Measurements from ENCODE around the gene DLG2.
"Not testable (repeated sequence)": the region's sequence is repeated elsewhere in the genome, so short reads cannot be mapped to it uniquely, and the experiment has no call there.

DLG2 gene

DNA sequence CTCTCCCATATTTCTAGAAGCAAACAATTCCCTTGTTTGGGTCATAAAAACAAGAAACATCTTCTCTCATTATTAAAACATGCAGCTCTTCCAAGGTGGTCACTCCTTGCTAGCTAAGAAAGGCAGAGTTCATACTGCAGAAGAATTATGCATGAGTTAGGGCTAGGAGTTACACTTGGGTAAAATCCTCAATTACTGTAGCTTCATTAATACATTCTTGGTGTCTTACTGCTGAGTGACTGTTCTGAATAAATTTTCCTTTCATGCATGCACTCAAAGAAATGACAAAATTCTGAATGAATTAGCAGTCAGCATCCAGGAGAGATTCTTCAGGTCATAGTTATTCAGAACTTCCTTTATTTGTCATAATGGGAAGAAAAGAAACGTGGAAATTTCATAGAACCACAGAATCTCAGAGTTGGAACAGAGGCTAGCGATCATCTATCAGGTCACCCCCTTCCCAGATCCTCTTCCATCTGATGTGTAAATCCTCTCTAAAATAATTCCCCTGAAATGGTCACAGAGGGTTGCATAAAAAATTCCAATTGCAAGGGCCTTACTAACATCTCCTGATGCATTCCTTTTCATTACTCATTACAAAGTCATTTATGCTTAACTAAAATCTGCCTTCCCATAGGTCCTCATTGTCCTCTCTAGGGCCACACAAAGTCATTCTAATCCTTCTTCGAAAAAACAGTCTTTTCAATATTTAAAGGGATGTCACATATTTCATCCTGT is 771.5 kb downstream of the DLG2 start:
- TF ChIP-seq, protein P1, sequence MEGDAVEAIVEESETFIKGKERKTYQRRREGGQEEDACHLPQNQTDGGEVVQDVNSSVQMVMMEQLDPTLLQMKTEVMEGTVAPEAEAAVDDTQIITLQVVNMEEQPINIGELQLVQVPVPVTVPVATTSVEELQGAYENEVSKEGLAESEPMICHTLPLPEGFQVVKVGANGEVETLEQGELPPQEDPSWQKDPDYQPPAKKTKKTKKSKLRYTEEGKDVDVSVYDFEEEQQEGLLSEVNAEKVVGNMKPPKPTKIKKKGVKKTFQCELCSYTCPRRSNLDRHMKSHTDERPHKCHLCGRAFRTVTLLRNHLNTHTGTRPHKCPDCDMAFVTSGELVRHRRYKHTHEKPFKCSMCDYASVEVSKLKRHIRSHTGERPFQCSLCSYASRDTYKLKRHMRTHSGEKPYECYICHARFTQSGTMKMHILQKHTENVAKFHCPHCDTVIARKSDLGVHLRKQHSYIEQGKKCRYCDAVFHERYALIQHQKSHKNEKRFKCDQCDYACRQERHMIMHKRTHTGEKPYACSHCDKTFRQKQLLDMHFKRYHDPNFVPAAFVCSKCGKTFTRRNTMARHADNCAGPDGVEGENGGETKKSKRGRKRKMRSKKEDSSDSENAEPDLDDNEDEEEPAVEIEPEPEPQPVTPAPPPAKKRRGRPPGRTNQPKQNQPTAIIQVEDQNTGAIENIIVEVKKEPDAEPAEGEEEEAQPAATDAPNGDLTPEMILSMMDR (IDR thresholded peaks at IDR 0.05; ENCODE audit: low read depth, low read length, missing control alignments) = no peak
- H3K4me3 ChIP-seq (ENCODE audit: low read depth, low read length) = no peak overlapping the region
- DNase-seq (ENCODE audit: low read depth) = no peak

DNA sequence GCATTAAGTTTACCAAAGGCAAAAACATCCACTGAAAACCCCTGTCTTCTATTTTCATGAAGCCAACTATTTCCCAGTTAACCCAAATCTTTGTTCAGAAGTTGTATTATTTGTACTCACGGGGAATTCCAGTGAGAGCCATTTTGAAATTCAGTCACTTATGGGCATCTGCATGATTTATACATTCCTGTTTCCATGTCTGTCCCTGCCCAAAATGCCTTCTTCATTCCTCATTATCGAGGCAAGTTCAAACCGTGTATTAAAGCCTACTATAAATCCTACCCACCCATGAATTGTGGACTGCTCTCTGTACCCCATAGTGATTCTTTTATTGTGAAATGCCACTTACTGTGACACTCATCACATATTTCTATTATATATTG is 772.7 kb downstream of the DLG2 start:
- no peak overlapping the region for H3K4me3 ChIP-seq (ENCODE audit: low read depth, low read length)
- TF ChIP-seq, protein P1 (IDR thresholded peaks at IDR 0.05; ENCODE audit: low read depth, low read length, missing control alignments) = no peak
- no peak for DNase-seq (ENCODE audit: low read depth)

DNA sequence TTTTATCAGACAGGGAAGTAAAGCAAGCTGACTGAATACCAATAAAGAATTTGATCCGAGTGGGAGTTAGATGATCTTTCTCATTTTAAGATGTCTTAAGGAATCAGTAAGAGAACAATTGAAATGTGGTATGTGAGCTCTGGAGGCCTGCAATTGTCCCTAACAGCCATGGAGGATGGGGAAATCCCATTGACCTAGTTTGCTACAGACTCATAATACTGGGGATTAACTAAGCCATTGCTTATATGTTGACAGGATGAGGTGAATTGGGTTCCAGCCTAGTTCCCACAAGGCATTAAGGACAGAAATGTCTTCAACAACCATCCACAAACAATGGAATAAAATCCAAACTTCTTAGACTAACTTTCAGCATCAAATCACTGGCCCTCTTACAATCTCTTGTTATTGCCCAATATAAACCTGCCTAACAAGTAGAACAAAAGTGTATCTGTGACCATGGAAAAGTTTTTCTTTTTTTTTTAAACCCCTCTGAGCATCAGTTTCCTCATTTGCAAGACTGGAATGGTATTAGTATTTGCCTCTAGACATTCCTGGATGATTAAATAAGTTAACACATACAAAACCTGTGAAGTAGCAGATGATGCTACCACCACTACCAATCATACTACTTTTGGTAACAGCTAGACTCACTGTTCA is 773.2 kb downstream of the DLG2 start:
- TF ChIP-seq, protein P1 (IDR thresholded peaks at IDR 0.05; ENCODE audit: low read depth, low read length, missing control alignments) = no peak
- no peak for DNase-seq (ENCODE audit: low read depth)
- no peak overlapping the region for H3K4me3 ChIP-seq (ENCODE audit: low read depth, low read length)

GRCh38 chr11:84847842-84848241 is 779.3 kb downstream of the DLG2 start:
- TF ChIP-seq, protein P1 (IDR thresholded peaks at IDR 0.05; ENCODE audit: low read depth, low read length, missing control alignments) = no peak
- DNase-seq (ENCODE audit: low read depth) = no peak

GRCh38 chr11:84840201-84840600 is 786.9 kb downstream of the DLG2 start:
- H3K4me3 ChIP-seq (ENCODE audit: low read depth, low read length); DNase-seq (ENCODE audit: low read depth): not testable (repeated sequence)

More at GRCh38 chr11:84847842-84848241, 779.3 kb downstream of the DLG2 start:
- H3K4me3 ChIP-seq (ENCODE audit: low read depth, low read length) = no peak overlapping the region

DNA sequence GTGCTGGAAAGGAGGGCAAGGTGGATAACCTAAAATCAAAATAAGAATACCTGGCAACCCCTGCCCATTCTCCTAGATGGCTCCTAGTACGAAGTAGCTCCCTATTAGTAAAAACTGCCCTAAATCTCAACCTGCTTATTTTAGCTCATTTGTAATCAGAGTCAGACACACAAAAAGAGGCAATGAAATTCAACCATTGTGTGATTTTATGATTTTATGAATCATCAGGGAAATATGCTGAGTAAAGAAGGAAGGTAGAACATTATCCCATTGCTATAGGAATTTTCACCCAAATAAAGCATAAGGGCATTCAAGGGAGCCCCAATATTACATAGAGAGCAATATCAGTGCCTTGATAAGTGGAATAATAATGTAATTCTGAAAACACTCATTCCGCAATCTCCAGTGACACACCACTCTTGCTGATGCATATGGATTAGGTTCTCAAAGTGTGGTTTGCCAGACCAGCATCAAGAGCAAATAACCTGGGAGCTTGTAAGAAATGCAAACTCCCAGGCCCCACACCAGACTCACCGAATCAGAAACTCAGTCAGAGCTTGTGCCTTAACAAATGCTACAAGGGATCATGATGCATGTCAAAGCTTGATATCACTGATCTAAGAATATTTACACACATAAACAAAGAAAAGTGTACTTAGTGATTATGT is 789.6 kb downstream of the DLG2 start:
- TF ChIP-seq, protein P1 (IDR thresholded peaks at IDR 0.05; ENCODE audit: low read depth, low read length, missing control alignments) = no peak
- no peak for DNase-seq (ENCODE audit: low read depth)
- H3K4me3 ChIP-seq (ENCODE audit: low read depth, low read length) = no peak overlapping the region

DNA sequence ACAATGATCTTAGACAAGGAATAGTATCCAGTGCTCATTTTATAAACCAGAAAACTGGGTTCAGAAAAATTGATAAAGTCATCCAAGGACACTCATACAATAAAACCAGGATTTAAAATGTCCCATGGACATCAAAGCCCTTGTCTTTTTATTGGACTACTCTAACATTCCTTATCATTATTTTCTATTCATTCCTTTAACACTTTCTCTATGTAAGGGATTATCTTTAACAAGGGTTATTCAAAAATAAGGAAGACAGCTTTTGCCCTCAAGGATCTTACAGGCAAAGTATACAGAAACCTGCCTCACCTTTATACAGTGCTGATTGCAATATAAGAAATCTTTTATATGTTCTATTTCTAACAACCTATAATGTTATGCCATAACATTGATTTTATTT is 790.8 kb downstream of the DLG2 start:
- no peak overlapping the region for H3K4me3 ChIP-seq (ENCODE audit: low read depth, low read length)
- TF ChIP-seq, protein P1 (IDR thresholded peaks at IDR 0.05; ENCODE audit: low read depth, low read length, missing control alignments) = no peak
- DNase-seq (ENCODE audit: low read depth) = no peak

Measured in GM12864 (cell line).